Fibroblast of lung (primary cell): ENCODE measurements around the gene KIR3DL3. TPM values are rescaled to one million over a fixed set of nuclear protein-coding genes. Genes with fewer than 3 reads are reported as not detected.
"Not testable (repeated sequence)": the region's sequence is repeated elsewhere in the genome, so short reads cannot be mapped to it uniquely, and the experiment has no call there.

Experiments used
- DNase-seq, 2 donors: peaks; one replicate each; pipeline versions ENCODE4 v3.0.0 to v3.0.0-alpha.2; 2010; ENCODE audit warnings: low read depth in 2 of 2
- H2AFZ ChIP-seq: 2 replicates; pipeline ENCODE4 v1.5.1; 2012; ENCODE audit warnings: low read length, control low read depth, inconsistent platforms
- H3K27ac ChIP-seq: 2 replicates; pipeline ENCODE4 v1.5.1; 2011; ENCODE audit warnings: low read length, control low read depth; ENCODE audit not compliant: insufficient read depth
- H3K27me3 ChIP-seq: 2 replicates; pipeline ENCODE4 v1.5.1; 2011; ENCODE audit warnings: mild to moderate bottlenecking, low read length; ENCODE audit not compliant: control insufficient read depth, insufficient read depth
- H3K36me3 ChIP-seq: 2 replicates; pipeline ENCODE4 v1.5.1; 2011; ENCODE audit warnings: low read length; ENCODE audit not compliant: control insufficient read depth, insufficient read depth
- H3K4me1 ChIP-seq: 2 replicates; pipeline ENCODE4 v1.5.1; 2011; ENCODE audit warnings: low read length; ENCODE audit not compliant: control insufficient read depth, insufficient read depth; ENCODE audit errors: extremely low read depth
- H3K4me2 ChIP-seq: 2 replicates; pipeline ENCODE4 v1.5.1; 2011; ENCODE audit warnings: low read length, control low read depth; ENCODE audit not compliant: insufficient read depth; ENCODE audit errors: extremely low read depth
- H3K4me3 ChIP-seq, 4 experiments: fragments of 200-600 bp in 1 of 4; sonication (generic) in 1 of 4; replicated peaks in 1 of 4; 2 replicates each; pipeline ENCODE4 v1.5.1; 2011 to 2016; ENCODE audit warnings: low read length in 4 of 4, low read depth in 3 of 4, mild to moderate bottlenecking in 3 of 4, control low read depth in 2 of 4, inconsistent platforms in 1 of 4, mixed read lengths in 1 of 4; ENCODE audit not compliant: insufficient read depth in 1 of 4; ENCODE audit errors: control extremely low read depth in 1 of 4
- H3K79me2 ChIP-seq: 2 replicates; pipeline ENCODE4 v1.5.1; 2012; ENCODE audit warnings: mild to moderate bottlenecking, low read length, inconsistent platforms; ENCODE audit not compliant: control insufficient read depth, insufficient read depth
- H3K9ac ChIP-seq: 2 replicates; pipeline ENCODE4 v1.5.1; 2011; ENCODE audit warnings: mild to moderate bottlenecking, low read length, control low read depth; ENCODE audit not compliant: insufficient read depth
- H3K9me3 ChIP-seq: 2 replicates; pipeline ENCODE4 v1.5.1; 2012; ENCODE audit warnings: low read depth, low read length; ENCODE audit not compliant: control insufficient read depth, insufficient read depth
- H4K20me1 ChIP-seq: 2 replicates; pipeline ENCODE4 v1.5.1; 2011; ENCODE audit warnings: low read length; ENCODE audit not compliant: control insufficient read depth, insufficient read depth; ENCODE audit errors: extremely low read depth
- CTCF ChIP-seq, 2 donors: IDR thresholded peaks in 1 of 2; conservative IDR thresholded peaks in 1 of 2; 1 replicate in 1 of 2; 2 replicates in 1 of 2; pipeline ENCODE4 v1.5.1; 2011 to 2012; ENCODE audit warnings: low read length in 2 of 2, control low read depth in 1 of 2, inconsistent platforms in 1 of 2, low read depth in 1 of 2, mild to moderate bottlenecking in 1 of 2
- EZH2 ChIP-seq: IDR thresholded peaks from 2 replicates; pipeline ENCODE4 v1.5.1; 2012; ENCODE audit warnings: low read length, control low read depth, mild to moderate bottlenecking; ENCODE audit errors: missing control alignments
- polyA plus RNA-seq, 2 donors: library from polyadenylated mRNA; depleted of rRNA in 1 of 2; stranded (reverse) in 1 of 2; unstranded in 1 of 2; fragments of >200 nt; gene quantifications; 2 replicates each; pipeline ENCODE4 v1.2.1, GENCODE V29; 2011 to 2012; ENCODE audit warnings: missing spikeins in 1 of 2
- total RNA-seq: library from RNA; depleted of rRNA; stranded (reverse); fragments of >200 nt; gene quantifications from 2 replicates; pipeline ENCODE4 v1.2.1, GENCODE V29; 2014

The KIR3DL3 gene
- total and polyA plus RNA-seq, 2 donors (not counting 1 experiment from before 2014, with no cell fraction given), result not detected

- Histone ChIP-seq H3K27ac (no peak overlapping the region), H3K79me2 (no peaks in the 10 kb centered on the region), H3K9me3 (no peaks in the 10 kb centered on the region), H3K4me2 (no peak overlapping the region), H3K4me1 (no peaks in the 10 kb centered on the region), H2AFZ (no peak overlapping the region), H3K9ac (no peak overlapping the region), H3K27me3 (no peaks in the 10 kb centered on the region), H3K36me3 (no peaks in the 10 kb centered on the region), H3K4me3 (no peak overlapping the region), H4K20me1 (no peaks in the 10 kb centered on the region)
- DNase-seq, result no peak
- no peak for TF ChIP-seq CTCF (conservative IDR thresholded peaks at IDR 0.05 in 1 of 2, IDR thresholded peaks at IDR 0.05 in 1 of 2; ENCODE audit: low read depth in 1 of 2, low read length in 2 of 2)
- TF ChIP-seq EZH2, result no peak
Observed at GRCh38 chr19:54728167-54728566, 3.9 kb downstream of the KIR3DL3 start.

GRCh38 chr19:54729416-54730188 lies 5.4 kb downstream of the KIR3DL3 start:
- no peaks in the 10 kb centered on the region for H4K20me1 ChIP-seq
- no peaks in the 10 kb centered on the region for H3K9me3 ChIP-seq
- H3K4me2 ChIP-seq, result no peak overlapping the region
- H3K36me3 ChIP-seq, result no peaks in the 10 kb centered on the region
- DNase-seq, result no peak
- H3K9ac ChIP-seq, result no peak overlapping the region
- H2AFZ ChIP-seq, result no peak overlapping the region
- no peaks in the 10 kb centered on the region for H3K79me2 ChIP-seq
- H3K4me3 ChIP-seq, result no peak overlapping the region
- TF ChIP-seq EZH2, result no peak
- no peak for TF ChIP-seq CTCF (conservative IDR thresholded peaks at IDR 0.05 in 1 of 2, IDR thresholded peaks at IDR 0.05 in 1 of 2; ENCODE audit: low read depth in 1 of 2, low read length in 2 of 2)
- no peaks in the 10 kb centered on the region for H3K4me1 ChIP-seq
- no peaks in the 10 kb centered on the region for H3K27me3 ChIP-seq
- H3K27ac ChIP-seq, result no peak overlapping the region

- H3K36me3 ChIP-seq, result no peaks in the 10 kb centered on the region
- no peaks in the 10 kb centered on the region for H3K4me1 ChIP-seq
- no peak overlapping the region for H2AFZ ChIP-seq
- DNase-seq, result no peak
- H3K9me3 ChIP-seq, result no peaks in the 10 kb centered on the region
- TF ChIP-seq CTCF (conservative IDR thresholded peaks at IDR 0.05 in 1 of 2, IDR thresholded peaks at IDR 0.05 in 1 of 2; ENCODE audit: low read depth in 1 of 2, low read length in 2 of 2) (no peak), EZH2 (no peak)
- H3K4me3 ChIP-seq, result no peak overlapping the region
- H4K20me1 ChIP-seq, result no peaks in the 10 kb centered on the region
- no peak overlapping the region for H3K9ac ChIP-seq
- H3K4me2 ChIP-seq, result no peak overlapping the region
- no peaks in the 10 kb centered on the region for H3K79me2 ChIP-seq
- no peaks in the 10 kb centered on the region for H3K27me3 ChIP-seq
- H3K27ac ChIP-seq, result no peak overlapping the region
Observed at GRCh38 chr19:54731191-54731590, 6.9 kb downstream of the KIR3DL3 start.

GRCh38 chr19:54738306-54738705 lies 14.1 kb downstream of the KIR3DL3 start, which contains the start of gene KIR2DL3:
KIR2DL3 (plus strand) TSS chr19:54738513; CDS start chr19:54738546, 33 bp downstream.
- H3K4me1 ChIP-seq, H2AFZ ChIP-seq, H3K79me2 ChIP-seq, H3K4me2 ChIP-seq, H3K27ac ChIP-seq, H3K36me3 ChIP-seq, DNase-seq, H3K9ac ChIP-seq, H3K9me3 ChIP-seq, H3K4me3 ChIP-seq, H3K27me3 ChIP-seq, H4K20me1 ChIP-seq: not testable (repeated sequence)
